WTC11 (cell line): ENCODE results near the gene PAGE2. TPM values are rescaled to one million over a fixed set of nuclear protein-coding genes. Genes with fewer than 3 reads are reported as not detected.

ENCODE experiments used
- ATAC-seq: fragments of 200-7000 bp; cut with Tn5 transposase; 2 replicates; pipeline ENCODE4 v1.10.0; 2021; ENCODE audit warnings: mild to moderate bottlenecking, moderate library complexity
- CTCF ChIA-PET: fragments of 300-600 bp; sonication (Branson Sonifier 250); formaldehyde crosslinking; loops from one replicate; lab custom pipeline; 2021; ENCODE audit warnings: antibody characterized with exemption; lab: Charles Lee
- POLR2A ChIA-PET: fragments of 350-600 bp; sonication (Branson Sonifier 250); formaldehyde crosslinking; loops from one replicate; lab custom pipeline; 2021; ENCODE audit warnings: antibody characterized with exemption; lab: Charles Lee
- DNase-seq: peaks from one replicate; pipeline ENCODE4 v3.0.0; 2021; ENCODE audit warnings: low spot score
- H3K27ac Mint-ChIP-seq: 2 replicates; pipeline ENCODE4 v1.8.0; 2021; ENCODE audit warnings: mixed read lengths
- H3K27me3 Mint-ChIP-seq: 2 replicates; pipeline ENCODE4 v1.8.0; 2021; ENCODE audit warnings: low read depth, mild to moderate bottlenecking, moderate library complexity, mixed read lengths
- H3K36me3 Mint-ChIP-seq: 2 replicates; pipeline ENCODE4 v1.8.0; 2021; ENCODE audit warnings: mixed read lengths
- H3K4me1 Mint-ChIP-seq: 2 replicates; pipeline ENCODE4 v1.8.0; 2022; ENCODE audit warnings: mixed read lengths
- H3K4me3 Mint-ChIP-seq: 2 replicates; pipeline ENCODE4 v1.8.0; 2021; ENCODE audit warnings: mild to moderate bottlenecking, moderate library complexity, mixed read lengths
- H3K9me3 Mint-ChIP-seq: 2 replicates; pipeline ENCODE4 v1.8.0; 2021; ENCODE audit warnings: mixed read lengths
- AR ChIP-seq: fragments of 250-450 bp; sonication (Bioruptor Pico); IDR thresholded peaks from 2 replicates; pipeline ENCODE4 v1.9.0; 2021; ENCODE audit warnings: mild to moderate bottlenecking
- ATF2 ChIP-seq: sonication (generic); formaldehyde crosslinking; IDR thresholded peaks from 2 replicates; pipeline ENCODE4 v1.8.1; 2022; ENCODE audit warnings: low read depth, missing genetic modification reagents, borderline replicate concordance
- ATF3 ChIP-seq: sonication (generic); formaldehyde crosslinking; conservative IDR thresholded peaks from 2 replicates; pipeline ENCODE4 v1.8.1; 2022; ENCODE audit warnings: mild to moderate bottlenecking, missing genetic modification reagents
- ATF6 ChIP-seq: sonication (generic); formaldehyde crosslinking; IDR thresholded peaks from 2 replicates; pipeline ENCODE4 v1.8.1; 2023; ENCODE audit warnings: mild to moderate bottlenecking, missing genetic modification reagents
- E2F5 ChIP-seq: sonication (generic); formaldehyde crosslinking; IDR thresholded peaks from 2 replicates; pipeline ENCODE4 v1.8.1; 2022; ENCODE audit warnings: mild to moderate bottlenecking, moderate library complexity, missing genetic modification reagents
- FOXJ3 ChIP-seq: sonication (generic); formaldehyde crosslinking; IDR thresholded peaks from 2 replicates; pipeline ENCODE4 v1.9.0; 2021; ENCODE audit warnings: missing genetic modification reagents, mild to moderate bottlenecking, borderline replicate concordance
- GRHL2 ChIP-seq: fragments of 250-450 bp; sonication (Bioruptor Pico); IDR thresholded peaks from 2 replicates; pipeline ENCODE4 v1.8.0; 2022; ENCODE audit warnings: mild to moderate bottlenecking, moderate library complexity; ENCODE audit not compliant: insufficient replicate concordance, severe bottlenecking
- IRF1 ChIP-seq: sonication (generic); formaldehyde crosslinking; IDR thresholded peaks from 2 replicates; pipeline ENCODE4 v1.8.0; 2023; ENCODE audit warnings: missing genetic modification reagents
- IRF2 ChIP-seq: sonication (generic); formaldehyde crosslinking; IDR thresholded peaks from 2 replicates; pipeline ENCODE4 v1.8.0; 2022; ENCODE audit warnings: low read depth, missing genetic modification reagents, borderline replicate concordance
- NFE2L1 ChIP-seq: sonication (generic); formaldehyde crosslinking; IDR thresholded peaks from 2 replicates; pipeline ENCODE4 v1.8.1; 2023; ENCODE audit warnings: missing genetic modification reagents
- OVOL2 ChIP-seq: fragments of 250-450 bp; sonication (Bioruptor Pico); IDR thresholded peaks from 2 replicates; pipeline ENCODE4 v1.9.0; 2021; ENCODE audit warnings: mild to moderate bottlenecking, borderline replicate concordance
- SMAD3 ChIP-seq: sonication (generic); formaldehyde crosslinking; IDR thresholded peaks from 2 replicates; pipeline ENCODE4 v1.8.0; 2022; ENCODE audit warnings: missing genetic modification reagents, mild to moderate bottlenecking, borderline replicate concordance
- USF2 ChIP-seq: sonication (generic); formaldehyde crosslinking; IDR thresholded peaks from 2 replicates; pipeline ENCODE4 v1.8.1; 2023; ENCODE audit warnings: mild to moderate bottlenecking, missing genetic modification reagents, moderate library complexity
- ZNF263 ChIP-seq: sonication (generic); formaldehyde crosslinking; IDR thresholded peaks from 2 replicates; pipeline ENCODE4 v1.8.1; 2022; ENCODE audit warnings: low read depth, mild to moderate bottlenecking, moderate library complexity, missing genetic modification reagents
- ZNF425 ChIP-seq: fragments of 250-450 bp; sonication (Bioruptor Pico); conservative IDR thresholded peaks from 2 replicates; pipeline ENCODE4 v1.9.0; 2021; ENCODE audit warnings: mild to moderate bottlenecking
- ZNF512 ChIP-seq: sonication (generic); formaldehyde crosslinking; IDR thresholded peaks from 2 replicates; pipeline ENCODE4 v1.8.1; 2022; ENCODE audit warnings: missing genetic modification reagents, borderline replicate concordance
- total RNA-seq: library from RNA; stranded (reverse); gene quantifications from 3 replicates; pipeline ENCODE4 v1.2.3, GENCODE V29; 2021

The PAGE2 gene
- total RNA-seq, 1 experiment from 2014 or later = not detected

- TF ChIP-seq ZNF425 (no peak), OVOL2 (CRISPR knock-in tag) (no peak), ATF3 (no peak)
Observed at GRCh38 chrX:55072286-55072685, 16.5 kb upstream of the PAGE2 start (continued).

GRCh38 chrX:55074851-55075467, 13.9 kb upstream of the PAGE2 start, which contains the start of gene PAGE2B:
Gene PAGE2B, plus strand, starts transcription at chrX:55075030. Its CDS starts 1,012 bp downstream, at chrX:55076042.
- ChIA-PET POLR2A (no interaction called here), CTCF (no interaction called here)
- Mint-ChIP-seq H3K4me1 (no peaks in the 10 kb centered on the region), H3K27ac (no peak within 1 kb of the TSS), H3K27me3 (peaks cover 11% of the 10 kb centered on the region), H3K36me3 (no peaks in the 10 kb centered on the region), H3K4me3 (no peak within 1 kb of the TSS), H3K9me3 (peaks cover 12% of the 10 kb centered on the region)
- TF ChIP-seq GRHL2 = no peak
- no peak for TF ChIP-seq AR (CRISPR knock-in tag)
- no peak for TF ChIP-seq ATF3
- no peak for TF ChIP-seq FOXJ3 (CRISPR knock-in tag)
- TF ChIP-seq ZNF263 (CRISPR knock-in tag) = no peak
- TF ChIP-seq IRF1 = no peak
- no peak for TF ChIP-seq E2F5
- no peak for TF ChIP-seq IRF2 (CRISPR knock-in tag)
- TF ChIP-seq ATF6 = no peak
- no peak for TF ChIP-seq USF2 (CRISPR knock-in tag)
- TF ChIP-seq ZNF512 = no peak
- no peak for TF ChIP-seq ATF2 (CRISPR knock-in tag)
- TF ChIP-seq NFE2L1 (CRISPR knock-in tag) = no peak
- no peak for TF ChIP-seq SMAD3
- DNase-seq (no peak), ATAC-seq (no peak)
